HepG2 (cell line): ENCODE data around the gene HDAC4. TPM values are rescaled to one million over a fixed set of nuclear protein-coding genes. Genes with fewer than 3 reads are reported as not detected.

Source experiments
- GABPA ChIP-seq, 2 experiments: IDR thresholded peaks; 2 replicates each; pipeline ENCODE4 v1.6.1; 2011 to 2016; ENCODE audit warnings: low read depth in 2 of 2, low read length in 1 of 2, missing biosample characterization in 1 of 2, missing genetic modification characterization in 1 of 2
- IKZF4 ChIP-seq: sonication (generic); formaldehyde crosslinking; IDR thresholded peaks from 2 replicates; pipeline ENCODE4 v1.5.1; 2020; ENCODE audit warnings: borderline replicate concordance, mild to moderate bottlenecking, low read depth, missing genetic modification reagents; ENCODE audit errors: not compliant biosample characterization
- MIER3 ChIP-seq: IDR thresholded peaks from 2 replicates; pipeline ENCODE4 v1.6.1; 2016; ENCODE audit warnings: missing compliant biosample characterization, borderline replicate concordance
- NFATC3 ChIP-seq: sonication (generic); formaldehyde crosslinking; IDR thresholded peaks from 2 replicates; pipeline ENCODE4 v1.5.1; 2020; ENCODE audit warnings: mild to moderate bottlenecking, missing genetic modification reagents
- RAD51 ChIP-seq: fragments of 450-650 bp; IDR thresholded peaks from 2 replicates; pipeline ENCODE4 v1.6.1; 2016; ENCODE audit warnings: borderline replicate concordance
- REST ChIP-seq, 2 experiments: IDR thresholded peaks; 2 replicates each; pipeline ENCODE4 v1.6.1; 2011 to 2012; ENCODE audit warnings: low read length in 2 of 2, borderline replicate concordance in 1 of 2, low read depth in 1 of 2, mild to moderate bottlenecking in 1 of 2, moderate library complexity in 1 of 2
- ZBTB1 ChIP-seq: sonication (generic); formaldehyde crosslinking; IDR thresholded peaks from 2 replicates; pipeline ENCODE4 v1.4.0; 2020; ENCODE audit warnings: missing genetic modification reagents, borderline replicate concordance
- ZNF12 ChIP-seq: sonication (generic); formaldehyde crosslinking; IDR thresholded peaks from 2 replicates; pipeline ENCODE4 v1.5.0; 2020; ENCODE audit warnings: missing genetic modification reagents
- ZNF567 ChIP-seq: sonication (generic); formaldehyde crosslinking; IDR thresholded peaks from 2 replicates; pipeline ENCODE4 v1.8.1; 2023; ENCODE audit warnings: mild to moderate bottlenecking, missing genetic modification reagents, borderline replicate concordance
- ZNF570 ChIP-seq: sonication (generic); formaldehyde crosslinking; IDR thresholded peaks from 2 replicates; pipeline ENCODE4 v1.4.0; 2020; ENCODE audit warnings: mild to moderate bottlenecking, missing genetic modification reagents, borderline replicate concordance
- ZNF775 ChIP-seq: sonication (generic); formaldehyde crosslinking; IDR thresholded peaks from 2 replicates; pipeline ENCODE4 v1.4.0; 2020; ENCODE audit warnings: missing genetic modification reagents, mild to moderate bottlenecking, moderate library complexity, borderline replicate concordance
- ZNF777 ChIP-seq: sonication (generic); formaldehyde crosslinking; IDR thresholded peaks from 2 replicates; pipeline ENCODE4 v1.4.0; 2020; ENCODE audit warnings: missing genetic modification reagents
- ZXDC ChIP-seq: sonication (generic); formaldehyde crosslinking; IDR thresholded peaks from 2 replicates; pipeline ENCODE4 v1.5.0; 2020; ENCODE audit warnings: mild to moderate bottlenecking, missing genetic modification reagents
- polyA plus RNA-seq, 8 experiments: library from polyadenylated mRNA; depleted of rRNA in 3 of 8; stranded (reverse) in 7 of 8; unstranded in 1 of 8; fragments of >200 nt; fragmentation: Illumina TruSeq in 4 of 8; extraction: Trizol in 4 of 8; gene quantifications; 2 replicates each; pipeline versions ENCODE4 v1.2.1 to v1.2.3, GENCODE V29; 2011 to 2016; ENCODE audit warnings: low read depth in 4 of 8, missing spikeins in 1 of 8, mixed read lengths in 1 of 8; ENCODE audit not compliant: insufficient read depth in 1 of 8
- total RNA-seq, 5 experiments: library from RNA; depleted of rRNA; stranded (reverse); fragments of >200 nt; fragmentation: Illumina TruSeq; extraction: Trizol; gene quantifications; 2 replicates each; pipeline ENCODE4 v1.2.3, GENCODE V29; 2016; ENCODE audit warnings: low read depth in 1 of 5

HDAC4 gene
- total and polyA plus RNA-seq, 2 of the 13 experiments (the other 11 are each of a cell fraction or from before 2014, with no cell fraction given): 10.1 to 11.5 TPM

GRCh38 chr2:239296020-239296932 lies 104.5 kb downstream of the HDAC4 start (continued):
- TF ChIP-seq GABPA (IDR thresholded peaks at IDR 0.05; ENCODE audit: low read depth, low read length): no peak
- no peak for TF ChIP-seq GABPA (CRISPR knock-in tag; IDR thresholded peaks at IDR 0.05; ENCODE audit: low read depth)
- TF ChIP-seq ZXDC (CRISPR knock-in tag): no peak
- TF ChIP-seq MIER3 (CRISPR knock-in tag): no peak; the same call in 1 of the 2 replicates
- TF ChIP-seq ZNF775 (CRISPR knock-in tag): no peak
- TF ChIP-seq REST (IDR thresholded peaks at IDR 0.05; ENCODE audit: borderline replicate concordance in 1 of 2, low read depth in 1 of 2, low read length in 2 of 2): no peak
- no peak for TF ChIP-seq IKZF4 (CRISPR knock-in tag)
- no peak for TF ChIP-seq ZNF567
- no peak for TF ChIP-seq ZNF570 (CRISPR knock-in tag)
- no peak for TF ChIP-seq ZBTB1 (CRISPR knock-in tag)
- TF ChIP-seq NFATC3: peak; percentile 80; the same call in 1 of the 2 replicates
- peak; percentile 60; the same call in 1 of the 2 replicates for TF ChIP-seq ZNF12 (CRISPR knock-in tag)
- TF ChIP-seq RAD51: no peak
- no peak for TF ChIP-seq ZNF777 (CRISPR knock-in tag)
